H9 (cell line): ENCODE measurements around the gene QSER1. TPM values are rescaled to one million over a fixed set of nuclear protein-coding genes. Genes with fewer than 3 reads are reported as not detected.

Experiments used
- DNase-seq: peaks from one replicate; pipeline ENCODE4 v3.0.0-alpha.2; 2017
- H2AFZ ChIP-seq: one replicate; pipeline ENCODE4 v1.6.1; 2013; ENCODE audit warnings: mild to moderate bottlenecking, low read length, control low read depth, moderate library complexity
- H2AK5ac ChIP-seq: 2 replicates; pipeline ENCODE4 v1.6.1; 2013; ENCODE audit warnings: low read length, control low read depth, mixed read lengths; ENCODE audit not compliant: insufficient read length
- H2BK120ac ChIP-seq: one replicate; pipeline ENCODE4 v1.6.1; 2013; ENCODE audit warnings: low read depth, mild to moderate bottlenecking, low read length, control low read depth, inconsistent platforms; ENCODE audit not compliant: poor library complexity, severe bottlenecking
- H2BK12ac ChIP-seq: 2 replicates; pipeline ENCODE4 v1.6.1; 2013; ENCODE audit warnings: low read length, control low read depth, mixed read lengths, low read depth; ENCODE audit not compliant: insufficient read length
- H2BK15ac ChIP-seq: 2 replicates; pipeline ENCODE4 v1.6.1; 2013; ENCODE audit warnings: low read depth, low read length, control low read depth
- H2BK20ac ChIP-seq: one replicate; pipeline ENCODE4 v1.6.1; 2013; ENCODE audit warnings: low read depth, mild to moderate bottlenecking, low read length, control low read depth, inconsistent platforms; ENCODE audit not compliant: poor library complexity, severe bottlenecking
- H2BK5ac ChIP-seq: 2 replicates; pipeline ENCODE4 v1.6.1; 2013; ENCODE audit warnings: low read length, control low read depth, mixed read lengths; ENCODE audit not compliant: insufficient read length
- H3K14ac ChIP-seq: 2 replicates; pipeline ENCODE4 v1.6.1; 2013; ENCODE audit warnings: low read length, control low read depth; ENCODE audit not compliant: insufficient read depth
- H3K18ac ChIP-seq: 2 replicates; pipeline ENCODE4 v1.6.1; 2013; ENCODE audit warnings: low read depth, mild to moderate bottlenecking, mixed read lengths, low read length, control low read depth; ENCODE audit not compliant: insufficient read length
- H3K23ac ChIP-seq: 2 replicates; pipeline ENCODE4 v1.6.1; 2013; ENCODE audit warnings: low read length, control low read depth, mixed read lengths, low read depth; ENCODE audit not compliant: insufficient read length
- H3K23me2 ChIP-seq: 2 replicates; pipeline ENCODE4 v1.6.1; 2013; ENCODE audit warnings: low read depth, mild to moderate bottlenecking, mixed read lengths, low read length, control low read depth; ENCODE audit not compliant: insufficient read length, poor library complexity, severe bottlenecking
- H3K27ac ChIP-seq: 2 replicates; pipeline ENCODE4 v1.5.1; 2013; ENCODE audit warnings: low read length, control low read depth, mixed read lengths, low read depth; ENCODE audit not compliant: insufficient read length
- H3K27me3 ChIP-seq: 2 replicates; pipeline ENCODE4 v1.6.1; 2013; ENCODE audit warnings: low read length, control low read depth, inconsistent platforms; ENCODE audit not compliant: insufficient read depth
- H3K4ac ChIP-seq: 2 replicates; pipeline ENCODE4 v1.6.1; 2013; ENCODE audit warnings: low read depth, mild to moderate bottlenecking, control low read depth, inconsistent platforms, low read length, moderate library complexity
- H3K4me1 ChIP-seq: 2 replicates; pipeline ENCODE4 v1.6.1; 2013; ENCODE audit warnings: low read length, control low read depth, inconsistent platforms; ENCODE audit not compliant: insufficient read depth
- H3K4me2 ChIP-seq: 2 replicates; pipeline ENCODE4 v1.6.1; 2013; ENCODE audit warnings: low read length, control low read depth, mixed read lengths; ENCODE audit not compliant: insufficient read length, insufficient read depth
- H3K56ac ChIP-seq: 2 replicates; pipeline ENCODE4 v1.6.1; 2013; ENCODE audit warnings: low read depth, mild to moderate bottlenecking, mixed read lengths, low read length, control low read depth; ENCODE audit not compliant: insufficient read length
- H3K79me1 ChIP-seq: 2 replicates; pipeline ENCODE4 v1.6.1; 2013; ENCODE audit warnings: low read depth, mild to moderate bottlenecking, moderate library complexity, low read length, control low read depth, inconsistent platforms; ENCODE audit not compliant: insufficient read depth, poor library complexity, severe bottlenecking
- H3K79me2 ChIP-seq: 2 replicates; pipeline ENCODE4 v1.6.1; 2013; ENCODE audit warnings: low read length, control low read depth, inconsistent platforms; ENCODE audit not compliant: insufficient read depth
- H3K9ac ChIP-seq: 2 replicates; pipeline ENCODE4 v1.6.1; 2013; ENCODE audit warnings: low read length, control low read depth, mixed read lengths; ENCODE audit not compliant: insufficient read length; ENCODE audit errors: extremely low read depth
- H3K9me3 ChIP-seq: one replicate; pipeline ENCODE4 v1.6.1; 2013; ENCODE audit warnings: low read depth, low read length, inconsistent platforms; ENCODE audit not compliant: control insufficient read depth
- H3T11ph ChIP-seq: one replicate; pipeline ENCODE4 v1.6.1; 2013; ENCODE audit warnings: mild to moderate bottlenecking, low read length, control low read depth, inconsistent platforms
- H4K20me1 ChIP-seq: one replicate; pipeline ENCODE4 v1.6.1; 2013; ENCODE audit not compliant: control insufficient read depth, insufficient read length, insufficient read depth
- H4K5ac ChIP-seq: 2 replicates; pipeline ENCODE4 v1.6.1; 2013; ENCODE audit warnings: low read depth, mild to moderate bottlenecking, mixed read lengths, low read length, control low read depth; ENCODE audit not compliant: insufficient read length
- H4K8ac ChIP-seq: replicated peaks from 2 replicates; pipeline ENCODE4 v1.6.1; 2013; ENCODE audit warnings: low read length, control low read depth, mixed read lengths, low read depth; ENCODE audit not compliant: insufficient read length
- H4K91ac ChIP-seq: 2 replicates; pipeline ENCODE4 v1.6.1; 2013; ENCODE audit warnings: low read depth, mild to moderate bottlenecking, moderate library complexity, mixed read lengths, low read length, control low read depth; ENCODE audit not compliant: insufficient read length
- H3K27ac Mint-ChIP-seq, 3 experiments: 2 replicates in 2 of 3; 3 replicates in 1 of 3; pipeline ENCODE4 v1.8.0; 2020 to 2021; ENCODE audit warnings: mixed read lengths in 3 of 3, mild to moderate bottlenecking in 1 of 3, moderate library complexity in 1 of 3
- H3K27me3 Mint-ChIP-seq: 2 replicates; pipeline ENCODE4 v1.8.0; 2021; ENCODE audit warnings: low read depth, mild to moderate bottlenecking, moderate library complexity, mixed read lengths
- H3K36me3 Mint-ChIP-seq, 3 experiments: 2 replicates in 2 of 3; 3 replicates in 1 of 3; pipeline ENCODE4 v1.8.0; 2020 to 2021; ENCODE audit warnings: low read depth in 3 of 3, mixed read lengths in 3 of 3; ENCODE audit not compliant: insufficient read depth in 1 of 3
- H3K4me1 Mint-ChIP-seq, 2 experiments: 2 replicates each; pipeline ENCODE4 v1.8.0; 2020; ENCODE audit warnings: mixed read lengths in 2 of 2
- H3K4me3 Mint-ChIP-seq, 2 experiments: 2 replicates in 1 of 2; 3 replicates in 1 of 2; pipeline ENCODE4 v1.8.0; 2020 to 2021; ENCODE audit warnings: mild to moderate bottlenecking in 2 of 2, mixed read lengths in 2 of 2, moderate library complexity in 1 of 2
- H3K9me3 Mint-ChIP-seq, 2 experiments: 2 replicates in 1 of 2; 3 replicates in 1 of 2; pipeline ENCODE4 v1.8.0; 2020; ENCODE audit warnings: mild to moderate bottlenecking in 2 of 2, mixed read lengths in 2 of 2, moderate library complexity in 1 of 2
- CTCF ChIP-seq: fragments of 200-600 bp; sonication (generic); conservative IDR thresholded peaks from 3 replicates; pipeline ENCODE4 v1.8.0; 2021; ENCODE audit warnings: antibody characterized with exemption, mild to moderate bottlenecking
- WGBS: extraction: QIAGEN DNeasy Blood & Tissue Kit; methylation state at CpG from one replicate; pipeline ENCODE4 v1.1.7; 2013; ENCODE audit warnings: missing lambda C conversion rate, low lambda C conversion rate, mixed read lengths; ENCODE audit not compliant: insufficient read length; ENCODE audit errors: extremely low coverage; 5-methylcytosine and 5-hydroxymethylcytosine counted together
- total RNA-seq: library from RNA; stranded (reverse); gene quantifications from 2 replicates; pipeline ENCODE4 v1.2.1, GENCODE V29; 2021

QSER1 gene
- total RNA-seq, 1 experiment from 2014 or later, result 139 TPM

GRCh38 chr11:32855601-32856000, 37.0 kb upstream of the QSER1 start:
- H4K20me1 ChIP-seq, result no peaks in the 10 kb centered on the region
- H3K56ac ChIP-seq, result no peak overlapping the region
- Mint-ChIP-seq H3K36me3 (peaks cover 0 to 2% (median 0%) of the 10 kb centered on the region in 3 experiments; a peak in 1 of 7 replicates), H3K27me3 (no peaks in the 10 kb centered on the region), H3K4me3 (no peak overlapping the region), H3K4me1 (peaks cover 5 to 7% of the 10 kb centered on the region in 2 experiments), H3K27ac (no peak overlapping the region), H3K9me3 (no peaks in the 10 kb centered on the region)
- WGBS, result no CpG with 5 or more reads among the region's 2 CpGs
- no peak overlapping the region for H3K14ac ChIP-seq
- no peak overlapping the region for H3K9ac ChIP-seq
- H2BK12ac ChIP-seq, result no peak overlapping the region
- H3K23ac ChIP-seq, result no peak overlapping the region
- no peak overlapping the region for H2AFZ ChIP-seq
- H3K27me3 ChIP-seq, result no peaks in the 10 kb centered on the region
- H2BK120ac ChIP-seq, result no peak overlapping the region
- no peak overlapping the region for H2AK5ac ChIP-seq
- no peak for DNase-seq
- no peaks in the 10 kb centered on the region for H3K79me1 ChIP-seq
- no peak overlapping the region for H3K27ac ChIP-seq
- H3K18ac ChIP-seq, result no peak overlapping the region
- no peak overlapping the region for H4K8ac ChIP-seq
- H3K4ac ChIP-seq, result no peak overlapping the region
- H2BK5ac ChIP-seq, result no peak overlapping the region
- no peak overlapping the region for H4K5ac ChIP-seq
- H3T11ph ChIP-seq, result no peak overlapping the region
- no peaks in the 10 kb centered on the region for H3K4me1 ChIP-seq
- TF ChIP-seq CTCF, result no peak
- H2BK15ac ChIP-seq, result no peak overlapping the region
- H3K4me2 ChIP-seq, result no peak overlapping the region
- H4K91ac ChIP-seq, result no peak overlapping the region
- H3K79me2 ChIP-seq, result no peaks in the 10 kb centered on the region
- H3K9me3 ChIP-seq, result no peaks in the 10 kb centered on the region
- no peak overlapping the region for H2BK20ac ChIP-seq
- no peaks in the 10 kb centered on the region for H3K23me2 ChIP-seq
